GM18867 (cell line): ENCODE results near the gene RBM19.

ENCODE experiments used
- ATAC-seq: cut with Tn5 transposase; IDR thresholded peaks from one replicate; pipeline ENCODE4 v1.9.1; 2021; ENCODE audit warnings: mild to moderate bottlenecking, moderate library complexity; ENCODE audit not compliant: unreplicated experiment

Gene RBM19

GRCh38 chr12:113860950-113861349 is 105.2 kb downstream of the RBM19 start:
- ATAC-seq: no peak

GRCh38 chr12:113860059-113860820 is 105.9 kb downstream of the RBM19 start:
- ATAC-seq: no peak

- no peak for ATAC-seq
These were observed 107.2 kb downstream of the RBM19 start for GRCh38 chr12:113858841-113859386.

- ATAC-seq: no peak
These were observed 108.8 kb downstream of the RBM19 start for GRCh38 chr12:113857371-113857770.

DNA sequence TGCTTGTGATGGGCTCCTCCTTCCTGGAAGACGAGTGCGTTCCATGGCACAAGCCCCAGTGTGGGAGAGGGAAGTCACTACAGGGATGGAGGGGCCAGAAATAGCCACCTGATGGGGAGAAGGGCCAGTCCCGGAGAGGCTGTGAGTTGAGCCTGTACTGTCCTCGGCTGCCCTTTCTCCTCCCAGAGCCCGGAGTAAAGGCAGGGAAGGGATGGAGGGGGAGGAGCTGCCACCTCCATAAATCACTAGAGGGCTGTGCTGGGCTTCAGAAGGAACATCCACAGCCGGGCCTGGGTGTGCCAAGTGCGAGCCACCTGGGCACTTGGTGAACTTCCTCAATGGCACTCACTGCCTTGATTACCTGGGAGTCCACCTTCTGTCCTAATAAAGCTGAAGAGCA is 110.1 kb downstream of the RBM19 start:
- ATAC-seq: no peak

- ATAC-seq: no peak
These were observed 111.6 kb downstream of the RBM19 start for GRCh38 chr12:113854385-113855142.

- no peak for ATAC-seq
These were observed 112.6 kb downstream of the RBM19 start for GRCh38 chr12:113853491-113853890.

DNA sequence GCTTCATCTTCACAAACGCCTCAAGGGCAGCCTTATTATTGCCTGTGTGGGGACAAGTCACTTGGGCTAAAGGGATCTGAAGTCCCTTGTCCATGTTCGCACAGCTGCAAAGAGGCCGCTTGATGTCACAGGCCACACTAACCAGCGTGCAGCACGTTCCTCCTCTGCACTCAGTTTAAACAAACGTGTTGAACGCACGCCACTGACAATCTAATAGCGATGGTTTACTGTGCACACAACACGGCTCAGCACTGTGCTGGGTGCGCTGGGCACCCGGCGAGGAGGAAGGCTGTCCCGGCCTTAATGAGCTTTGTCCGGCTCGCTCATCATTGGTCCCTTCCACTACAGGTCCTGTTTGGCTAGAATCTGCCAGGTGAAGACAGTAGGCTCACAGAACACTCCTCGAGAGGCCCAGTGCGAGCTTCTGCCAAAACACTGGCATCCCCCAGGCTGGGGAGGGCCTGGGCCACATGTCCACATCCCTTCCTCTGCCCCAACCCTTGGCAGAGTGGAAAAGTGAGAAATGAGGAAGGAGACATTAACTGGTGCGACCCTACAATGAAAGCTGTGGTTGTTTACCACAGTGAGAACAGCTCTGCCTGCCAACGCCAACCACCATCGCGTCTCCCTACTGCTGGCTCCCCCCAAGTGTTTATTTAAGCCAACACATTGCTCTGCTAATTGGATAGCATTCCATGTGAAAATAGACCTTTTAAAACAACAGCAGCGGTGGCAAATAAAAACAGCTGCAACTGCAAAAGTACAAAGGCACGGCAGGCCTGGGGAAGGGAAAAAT is 113.2 kb downstream of the RBM19 start:
- no peak for ATAC-seq

- ATAC-seq: no peak
These were observed 113.9 kb downstream of the RBM19 start for GRCh38 chr12:113852264-113852663.

DNA sequence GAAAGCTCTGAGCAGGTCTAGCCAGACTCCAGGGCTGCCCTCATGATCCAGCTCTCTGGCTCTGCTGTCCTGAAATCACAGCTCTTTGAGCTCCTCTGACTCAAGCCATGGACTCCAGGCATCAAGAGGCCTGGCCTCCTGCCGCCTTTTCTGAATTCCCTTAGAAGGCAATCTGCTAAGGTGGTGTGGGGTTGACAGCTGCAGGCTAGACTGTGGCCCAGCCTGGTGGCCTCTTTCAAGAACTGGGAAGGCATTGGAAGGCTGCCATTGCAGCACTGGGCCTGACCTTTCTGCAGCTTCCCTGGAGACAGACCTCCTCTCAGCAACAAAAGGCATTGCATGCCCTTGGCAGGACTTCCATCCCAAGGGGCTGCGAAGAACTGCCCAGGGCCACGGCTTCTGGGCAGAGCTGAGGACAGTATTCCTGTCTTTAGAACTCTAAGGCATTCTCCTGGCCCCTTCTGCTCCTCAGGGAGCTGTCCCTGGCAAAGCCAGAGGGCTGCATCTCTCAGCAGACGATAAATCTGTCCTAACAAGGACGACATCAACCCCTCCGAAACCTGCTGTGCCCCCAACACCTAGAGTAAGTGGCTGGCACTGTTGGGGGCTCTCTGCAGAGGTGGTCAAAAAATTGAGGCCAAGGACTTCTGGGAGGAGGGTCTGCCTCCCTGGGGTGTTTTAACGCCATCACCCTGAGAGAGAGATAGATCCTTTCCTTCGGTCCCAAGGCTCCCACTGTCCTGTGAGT is 115.6 kb downstream of the RBM19 start:
- ATAC-seq: no peak

DNA sequence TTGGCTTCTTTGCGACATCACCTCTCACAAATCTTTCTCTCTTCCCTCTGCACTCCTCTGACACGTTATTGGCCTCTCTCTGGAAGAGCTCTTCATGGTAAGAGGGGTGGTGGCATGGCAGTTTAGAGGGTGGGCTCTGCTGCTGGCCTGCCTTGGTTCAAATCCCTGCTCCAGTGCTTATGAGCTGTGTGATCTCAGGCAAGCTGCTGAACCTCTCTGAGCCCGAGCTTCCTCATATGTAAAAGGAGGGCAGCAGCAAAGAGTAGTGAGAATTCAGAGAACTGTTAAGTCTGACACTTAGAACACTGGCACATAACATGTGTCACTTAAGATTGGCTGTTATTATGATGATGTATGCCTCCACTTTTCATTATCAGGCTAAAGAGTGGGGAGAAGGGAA is 118.3 kb downstream of the RBM19 start:
- ATAC-seq: no peak

DNA sequence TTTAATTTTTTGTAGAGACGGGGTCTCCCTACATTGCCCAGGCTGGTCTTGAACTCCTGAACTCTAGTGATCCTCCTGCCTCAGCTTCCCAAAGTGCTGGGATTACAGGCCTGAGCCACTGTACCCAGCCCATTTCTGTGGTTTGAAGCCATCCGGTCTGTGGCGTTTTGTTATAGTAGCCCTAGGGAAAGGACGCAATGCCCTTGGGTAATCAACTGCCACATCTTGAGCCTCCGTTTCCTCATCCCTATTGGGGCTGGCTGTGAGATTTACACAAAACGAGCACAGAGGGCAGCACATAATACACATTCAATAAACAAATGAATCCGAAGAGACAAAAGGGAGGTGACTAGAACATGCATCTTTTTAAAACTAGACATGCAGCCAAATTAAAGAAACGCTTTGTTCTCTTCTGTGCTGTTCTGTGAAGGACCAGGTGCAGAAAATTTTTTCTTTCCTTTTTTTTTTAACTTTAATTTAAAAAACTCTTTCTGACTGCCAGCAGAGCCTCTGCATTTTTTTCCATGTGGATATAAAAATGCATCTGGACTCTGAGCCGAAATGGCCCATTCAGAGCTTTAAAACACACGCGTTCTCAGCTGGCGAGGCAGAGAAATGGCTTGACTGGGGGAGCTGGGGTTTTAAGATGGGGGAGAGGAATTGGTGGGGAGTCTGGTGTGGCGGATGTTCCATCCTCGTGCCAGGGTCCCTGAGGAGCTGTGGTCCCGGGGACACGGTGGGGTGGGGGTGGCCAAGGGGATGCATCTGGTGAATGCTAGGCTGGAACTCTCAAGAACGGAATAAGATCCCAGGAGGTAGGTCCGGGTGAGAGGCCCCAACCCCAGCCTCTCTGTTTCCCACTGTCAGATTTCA is 119.0 kb downstream of the RBM19 start:
- no peak for ATAC-seq

DNA sequence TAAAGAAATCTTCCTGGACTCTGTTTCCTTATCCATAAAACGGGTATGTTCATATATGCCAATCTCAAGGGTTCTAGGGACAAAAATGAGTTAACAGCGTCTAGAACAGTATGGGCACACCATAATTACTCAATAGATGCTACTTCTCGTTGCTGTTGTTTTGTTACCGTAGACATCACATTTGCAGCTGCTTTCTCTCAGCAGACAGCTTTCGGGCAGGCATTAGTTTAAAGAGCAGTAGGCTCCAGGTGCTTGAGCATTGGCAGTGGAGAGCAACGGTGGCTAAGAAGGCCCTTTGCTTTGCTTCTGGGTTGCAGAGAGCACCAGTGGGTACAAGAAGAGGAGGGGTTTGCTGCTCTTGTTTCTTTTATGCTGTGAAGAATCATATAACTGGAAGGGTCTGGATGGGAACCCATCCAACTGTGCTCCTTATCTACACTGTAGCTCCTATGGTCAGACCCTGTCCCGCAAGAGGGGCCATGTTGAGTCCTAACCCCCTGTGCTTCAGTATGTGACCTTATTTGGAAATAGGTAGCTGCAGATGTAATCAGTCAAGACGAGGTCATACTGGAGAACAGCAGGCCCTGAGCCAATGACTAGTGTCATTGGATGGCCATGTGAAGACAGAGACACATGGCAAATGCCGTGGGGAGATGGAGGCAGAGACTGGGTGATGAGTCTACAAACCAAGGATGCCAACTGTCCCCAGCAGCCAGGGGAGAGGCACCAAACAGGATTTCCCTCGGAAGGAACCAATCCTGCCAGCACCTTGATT is 120.0 kb downstream of the RBM19 start:
- ATAC-seq: no peak

GRCh38 chr12:113844495-113845210 is 121.5 kb downstream of the RBM19 start:
- ATAC-seq: no peak

DNA sequence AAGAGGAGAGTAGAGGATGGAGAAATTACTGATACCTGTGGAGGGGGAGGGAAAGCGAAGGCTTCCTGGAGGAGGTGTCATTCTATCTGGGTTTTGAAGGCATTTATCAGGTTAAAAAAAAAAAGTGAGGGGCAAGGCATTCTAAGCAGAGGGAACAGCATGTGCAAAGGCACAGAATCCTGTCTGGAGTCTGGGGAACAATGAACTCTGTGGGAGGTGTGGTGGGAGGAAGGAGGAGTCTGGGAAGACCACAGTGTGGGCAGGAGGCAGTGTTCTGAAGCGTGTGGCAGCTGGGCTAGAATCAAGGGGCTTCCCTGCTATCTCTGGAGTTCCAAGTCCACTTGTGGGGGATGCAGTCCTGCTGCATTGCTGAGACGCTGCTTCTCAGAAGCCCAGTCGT is 123.4 kb downstream of the RBM19 start:
- no peak for ATAC-seq

DNA sequence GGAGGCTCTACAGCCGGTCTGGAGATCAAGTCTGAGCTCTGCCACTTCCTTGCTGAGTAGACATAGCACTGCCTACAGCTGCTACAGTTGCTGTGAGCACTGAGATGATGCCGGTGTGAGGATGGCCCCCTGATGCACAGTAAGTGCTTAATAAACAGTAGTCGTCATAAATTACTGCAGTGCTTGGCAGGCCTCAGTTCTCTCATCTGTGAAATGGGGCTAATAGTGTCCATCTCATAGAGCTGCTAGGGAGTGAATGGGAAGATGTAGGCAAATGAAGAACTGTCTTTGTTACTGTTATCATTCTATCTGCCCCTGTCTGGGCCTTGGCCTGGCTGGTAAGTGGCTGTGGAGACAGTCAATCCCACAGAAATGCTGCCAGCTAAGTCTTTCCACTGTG is 124.3 kb downstream of the RBM19 start:
- no peak for ATAC-seq

- ATAC-seq: no peak
These were observed 125.6 kb downstream of the RBM19 start for GRCh38 chr12:113840401-113841042.

DNA sequence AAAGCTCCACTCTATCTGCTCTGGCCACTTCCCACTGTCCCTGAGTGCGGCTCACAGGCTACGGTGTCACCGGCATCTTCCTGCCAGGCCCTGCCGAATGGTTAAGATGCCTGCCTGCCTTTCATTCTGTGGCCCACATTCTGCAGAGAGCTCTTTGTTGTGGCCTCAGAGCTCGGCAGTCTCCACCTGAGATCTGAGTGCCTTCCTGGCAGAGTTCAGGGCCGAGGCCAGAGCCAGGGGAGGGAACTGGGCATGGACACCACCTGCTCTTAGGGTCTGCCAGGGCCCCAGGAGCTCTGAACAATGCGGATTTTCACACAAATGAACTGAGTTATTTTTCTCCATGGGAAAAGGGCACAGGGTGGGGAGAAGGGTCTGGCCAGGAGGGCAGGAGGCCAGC is 127.2 kb downstream of the RBM19 start:
- no peak for ATAC-seq
